ENCODE data around the gene SEMA3A.

SEMA3A gene

DNA sequence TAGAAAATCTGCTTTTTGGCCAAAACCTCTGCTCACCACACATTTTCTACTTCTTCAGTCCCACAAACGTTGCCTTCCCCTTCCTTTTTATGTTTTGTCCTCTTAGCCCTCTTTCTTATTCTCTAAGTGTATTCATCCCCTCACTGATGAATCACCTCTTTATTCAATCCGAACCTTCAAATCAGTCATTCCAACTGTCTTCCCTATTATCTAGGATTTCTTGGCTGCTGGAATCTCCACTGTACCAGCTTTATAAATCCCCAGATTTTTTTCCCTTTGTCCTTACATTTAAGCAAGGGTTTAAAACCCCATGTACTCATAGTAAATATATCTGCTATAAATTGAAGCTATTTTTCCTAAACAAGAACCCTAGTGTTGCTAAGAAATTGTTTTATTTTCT, 176.9 kb downstream of the SEMA3A start:
- no peak for DNase-seq (ENCODE audit: low read depth, low spot score)

DNA sequence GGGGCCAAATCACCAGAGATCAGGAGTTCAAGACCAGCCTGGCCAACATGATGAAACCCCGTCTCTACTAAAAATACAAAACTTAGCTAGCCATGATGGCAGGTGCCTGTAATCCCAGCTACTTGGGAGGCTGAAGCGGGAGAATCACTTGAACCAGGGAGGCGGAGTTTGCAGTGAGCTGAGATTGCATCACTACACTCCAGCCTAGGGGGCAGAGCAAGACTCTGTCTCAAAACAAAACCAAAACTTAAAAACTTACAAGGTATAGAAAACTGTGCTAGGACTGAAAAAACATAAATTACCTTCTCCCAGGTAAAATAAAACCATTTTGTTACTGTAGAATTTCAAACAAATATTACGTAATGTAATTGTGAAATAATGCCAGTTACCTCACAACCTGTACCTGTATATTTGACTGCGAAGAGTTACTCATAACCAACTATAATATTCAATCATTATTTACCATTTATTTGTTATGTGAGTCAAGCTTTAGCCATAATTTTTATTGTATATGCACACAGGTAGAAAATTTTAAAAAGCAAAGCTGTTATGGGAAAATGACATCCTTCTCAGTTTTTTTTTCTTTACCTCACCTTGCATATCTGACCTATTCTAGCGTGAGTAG, 180.9 kb downstream of the SEMA3A start:
- DNase-seq (ENCODE audit: low read depth, low spot score), result no peak

DNA sequence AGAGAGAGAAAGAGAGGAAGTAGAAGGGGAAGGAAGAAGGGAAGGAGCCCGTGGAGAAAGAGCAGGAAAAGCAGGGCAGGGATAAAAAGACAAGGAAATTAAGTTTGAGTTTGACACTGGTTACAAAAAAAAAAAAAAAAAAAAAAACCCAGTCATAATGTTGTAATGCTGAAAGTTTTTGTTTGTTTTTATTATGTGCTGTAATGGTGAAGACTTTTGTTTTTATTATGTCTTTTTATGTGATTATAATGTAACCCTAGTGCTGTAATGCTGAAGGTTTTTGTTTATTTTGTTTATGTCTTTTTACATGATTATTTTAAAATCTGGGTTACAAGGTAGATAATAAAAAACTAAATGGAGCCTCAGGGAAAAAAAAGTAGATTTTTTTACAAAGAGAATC, 184.8 kb downstream of the SEMA3A start:
- no peak for DNase-seq (ENCODE audit: low read depth, low spot score)

DNA sequence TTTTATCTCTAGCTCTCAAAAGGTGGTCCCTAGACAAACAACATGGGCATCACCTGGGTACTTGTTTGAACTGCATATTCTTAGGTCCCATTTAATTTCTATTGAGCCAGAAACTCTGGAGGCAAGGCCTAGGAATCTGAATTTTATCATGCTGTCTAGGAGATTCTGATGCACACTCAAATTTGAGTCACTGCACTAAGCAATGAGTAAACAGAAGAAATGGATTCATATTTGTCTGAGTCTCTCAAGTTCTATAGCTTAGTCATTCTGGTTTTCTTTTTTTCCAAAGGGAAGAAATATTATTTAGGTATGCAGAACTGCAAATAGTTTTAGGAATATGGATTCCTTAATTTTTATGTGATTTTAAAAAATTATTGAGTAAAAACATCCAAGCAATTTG, 185.5 kb downstream of the SEMA3A start:
- no peak for DNase-seq (ENCODE audit: low read depth, low spot score)

DNA sequence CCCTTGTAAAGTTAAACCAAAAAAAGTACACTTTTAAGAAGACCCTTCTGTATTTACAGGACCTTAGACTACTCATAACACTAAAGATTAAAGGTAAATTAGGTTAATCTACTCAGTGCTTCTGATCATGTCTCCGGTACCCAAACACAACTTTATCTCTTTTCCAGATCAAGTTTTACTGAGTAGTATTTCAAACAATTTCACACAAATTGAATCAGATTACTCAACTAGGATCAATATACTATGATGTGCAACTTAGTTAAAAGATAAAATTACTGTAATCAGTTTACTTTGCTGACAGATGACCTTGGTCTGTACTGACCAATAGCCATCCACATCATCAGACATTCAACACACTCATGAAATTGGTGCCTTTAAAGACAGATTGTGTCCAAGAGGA, 191.4 kb downstream of the SEMA3A start:
- DNase-seq (ENCODE audit: low read depth, low spot score), result no peak

DNA sequence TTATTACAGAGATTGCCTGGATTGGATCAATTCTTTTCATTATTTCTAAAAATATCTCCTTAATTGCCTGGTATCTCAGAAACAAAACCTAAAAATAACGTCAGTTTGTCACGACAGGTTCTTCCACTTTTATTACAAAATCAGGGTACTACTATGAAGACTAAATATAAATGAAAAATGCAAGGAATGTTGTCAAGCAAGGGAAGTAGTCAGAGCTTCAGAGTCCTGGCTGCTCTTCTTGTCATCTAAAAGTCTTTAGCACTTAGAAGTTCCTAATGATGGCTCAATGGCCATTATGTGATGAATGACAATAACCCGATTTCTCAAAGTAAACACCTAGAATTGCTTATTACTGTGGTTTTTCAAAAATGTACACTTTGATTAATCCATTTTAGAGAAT, 192.2 kb downstream of the SEMA3A start:
- no peak for DNase-seq (ENCODE audit: low read depth, low spot score)

DNA sequence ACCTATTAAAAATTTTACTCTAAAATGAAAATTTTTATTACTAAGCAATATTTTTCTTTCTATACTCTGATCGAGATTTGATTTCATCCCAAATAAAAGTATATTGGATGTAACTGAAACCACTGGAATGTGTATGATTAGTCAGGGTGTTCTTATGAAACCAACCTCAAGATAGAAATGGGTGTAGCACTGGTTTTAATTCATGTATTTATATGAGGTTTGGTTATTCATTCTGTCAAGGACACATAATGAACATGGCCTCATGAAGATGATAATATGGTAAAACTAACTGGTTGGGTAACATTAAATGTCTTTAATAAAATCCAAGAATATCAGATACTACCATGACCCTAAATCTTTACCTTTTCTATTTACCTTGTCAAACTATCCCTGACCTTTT, 197.7 kb downstream of the SEMA3A start:
- no peak for DNase-seq (ENCODE audit: low read depth, low spot score)

DNA sequence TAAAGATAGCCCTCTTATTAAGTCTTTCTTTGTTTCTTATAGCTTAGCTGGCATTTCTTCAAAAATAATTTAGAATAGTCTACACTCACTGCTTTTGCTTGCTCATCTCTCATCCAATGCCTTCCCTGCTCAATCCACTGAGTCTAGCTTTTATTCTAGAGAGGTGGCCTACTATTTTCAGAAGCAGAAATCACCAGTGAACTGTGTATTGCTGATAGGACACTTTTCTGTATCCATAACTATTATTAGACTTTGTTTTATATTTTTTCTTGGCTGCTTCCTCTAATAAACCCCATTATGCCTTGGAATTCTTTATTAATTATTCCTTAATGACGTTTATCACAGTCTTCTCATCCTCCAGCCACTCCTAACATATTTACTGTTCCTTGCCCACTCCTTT, 206.8 kb downstream of the SEMA3A start:
- DNase-seq (ENCODE audit: low read depth, low spot score), result no peak

DNA sequence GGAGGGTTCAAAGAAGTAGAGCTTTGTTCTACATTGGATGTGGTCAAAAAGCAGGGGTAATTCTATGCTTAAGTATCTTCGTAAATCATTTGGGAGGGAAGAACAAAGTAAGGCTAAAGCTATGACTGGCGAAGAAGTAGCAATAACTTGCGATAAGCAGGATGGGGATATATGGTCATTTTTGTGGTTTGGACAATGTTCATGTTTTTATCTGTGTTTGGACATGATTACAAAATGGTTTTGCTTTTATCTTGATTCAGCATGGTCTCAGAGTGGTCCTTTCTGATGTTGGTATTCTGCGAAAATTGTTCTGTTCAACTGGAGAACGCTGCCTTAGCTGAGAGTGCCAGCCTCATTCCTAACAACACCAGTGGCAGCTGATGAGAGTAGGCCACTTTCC, 208.8 kb downstream of the SEMA3A start:
- no peak for DNase-seq (ENCODE audit: low read depth, low spot score)

DNA sequence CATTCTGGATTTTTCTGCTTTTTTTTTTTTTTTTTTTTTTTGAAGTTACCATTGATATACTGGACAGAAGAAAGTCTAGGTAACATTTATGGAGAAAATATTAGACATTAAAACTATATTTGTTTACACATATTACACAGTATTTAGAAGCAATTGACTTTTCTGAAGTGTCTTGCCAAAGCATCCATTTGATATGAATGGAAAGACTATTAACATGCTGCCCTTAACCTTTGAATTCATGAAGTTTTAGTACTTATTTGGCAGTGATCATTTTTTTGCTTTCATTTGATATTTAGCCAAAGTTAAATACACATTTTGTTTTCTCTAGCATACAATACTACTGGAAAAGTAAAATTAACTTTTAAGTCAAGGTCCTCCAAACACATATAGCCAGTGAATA, 210.0 kb downstream of the SEMA3A start:
- DNase-seq (ENCODE audit: low read depth, low spot score), result no peak

DNA sequence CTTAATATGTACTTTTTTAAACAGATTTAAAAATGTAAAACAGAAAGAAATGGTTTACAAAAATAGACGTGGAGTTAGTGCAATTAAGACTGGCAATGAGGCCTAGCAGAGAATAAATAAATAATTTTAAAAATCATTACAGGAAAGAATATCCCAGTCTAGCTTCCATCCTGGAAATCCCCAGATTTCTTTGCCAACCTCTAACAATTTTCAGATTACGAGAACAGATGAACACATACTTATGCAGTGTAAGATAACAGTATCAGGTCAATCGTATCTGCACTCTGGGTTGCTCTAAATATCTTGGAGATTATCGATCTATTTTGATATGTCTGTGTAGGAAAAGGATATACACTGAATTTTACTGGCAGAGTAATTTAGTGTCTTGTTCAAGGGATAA, 210.5 kb downstream of the SEMA3A start:
- DNase-seq (ENCODE audit: low read depth, low spot score), result no peak

DNA sequence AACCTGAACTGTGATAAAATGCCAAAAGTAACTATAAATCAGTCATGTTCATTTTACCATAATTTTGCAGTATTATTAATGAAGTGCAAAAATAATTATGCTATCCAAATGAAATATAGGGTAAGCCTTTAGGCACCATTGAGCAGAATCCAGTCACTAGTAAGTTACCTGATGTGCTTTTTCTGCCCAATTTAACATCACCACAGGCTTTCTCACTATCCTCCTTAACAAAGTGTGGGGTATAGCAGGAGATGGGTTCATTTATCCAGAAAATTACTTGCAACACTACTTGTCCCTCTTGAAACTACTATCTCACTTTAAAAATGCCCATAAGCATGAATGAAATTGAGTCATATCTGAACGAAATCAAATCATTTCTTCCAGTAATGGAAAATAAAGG, 211.0 kb downstream of the SEMA3A start:
- DNase-seq (ENCODE audit: low read depth, low spot score), result no peak

DNA sequence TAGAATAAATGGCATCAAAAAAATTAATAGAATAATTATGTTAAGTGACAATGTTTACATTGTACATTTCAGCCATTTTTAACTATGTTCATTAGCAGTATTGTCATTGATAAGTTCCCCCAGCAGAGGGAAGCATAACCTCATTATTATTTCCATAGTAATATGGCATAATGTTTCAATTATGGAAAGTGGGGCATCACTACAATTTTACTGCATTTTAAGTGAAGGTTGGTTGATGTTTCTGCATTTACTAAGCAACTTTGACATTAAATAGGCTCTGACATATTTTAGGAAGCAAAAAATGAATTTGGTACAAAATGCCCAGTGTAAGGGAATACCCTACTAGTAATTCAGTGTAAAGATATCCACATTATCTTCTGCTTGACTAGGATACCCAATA, 218.3 kb downstream of the SEMA3A start:
- peak; percentile 10 for DNase-seq (ENCODE audit: low read depth, low spot score)

DNA sequence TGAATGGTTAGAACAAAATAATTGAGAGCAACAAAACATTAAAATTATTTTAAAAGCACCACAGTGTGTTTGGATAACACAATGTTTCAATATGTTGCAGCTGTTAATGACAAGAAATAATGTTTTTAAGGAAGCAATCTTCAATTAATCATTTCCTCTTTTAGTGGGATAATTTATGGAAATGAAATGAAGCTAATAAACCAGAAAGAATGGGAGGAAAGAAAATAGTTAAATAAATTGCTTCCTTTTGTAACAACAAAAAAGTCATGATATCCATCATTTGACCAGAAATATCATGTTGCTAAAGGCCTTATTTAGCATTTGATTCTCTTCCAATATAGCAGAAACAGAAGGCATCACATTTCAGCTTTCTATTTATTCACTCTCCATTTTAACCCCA, 224.5 kb downstream of the SEMA3A start:
- DNase-seq (ENCODE audit: low read depth, low spot score), result no peak

DNA sequence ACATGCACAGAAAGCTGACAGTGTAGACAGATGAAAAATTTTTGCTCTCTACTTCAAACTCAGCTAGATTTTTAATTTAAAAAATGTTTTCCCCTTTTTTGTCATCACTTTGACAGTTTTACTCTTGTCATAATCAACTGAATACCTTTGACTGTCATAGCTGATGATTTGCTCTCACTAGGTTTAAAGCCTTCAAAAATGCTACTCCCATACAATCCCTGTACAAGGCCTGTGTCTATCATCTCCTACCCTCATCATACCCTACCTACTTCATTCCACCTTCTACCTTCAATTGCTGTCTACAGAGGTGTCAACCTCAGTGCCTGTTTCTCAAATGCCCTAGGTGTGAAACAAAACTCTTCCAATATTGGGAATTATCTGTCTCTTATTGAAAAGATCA, 230.3 kb downstream of the SEMA3A start:
- DNase-seq (ENCODE audit: low read depth, low spot score), result no peak

DNA sequence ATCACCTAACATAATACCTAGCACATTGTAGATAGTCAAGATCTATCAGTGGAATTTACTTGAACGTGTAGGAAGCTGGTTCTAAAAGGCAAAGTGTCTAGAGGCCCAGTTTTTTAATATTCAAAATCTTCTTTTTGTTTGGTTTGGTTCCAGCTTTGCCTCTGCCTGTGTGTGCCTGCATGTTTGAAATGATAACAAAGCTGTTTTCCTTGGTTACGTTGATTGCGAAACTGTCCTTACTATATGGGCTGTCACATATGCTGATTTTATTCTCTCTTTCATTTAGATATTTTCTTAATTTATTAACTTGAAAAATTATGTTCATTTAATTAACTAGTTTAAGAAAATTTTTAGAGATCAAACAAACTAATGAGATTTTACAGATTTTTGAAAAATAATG, 237.3 kb downstream of the SEMA3A start:
- DNase-seq (ENCODE audit: low read depth, low spot score), result peak; percentile 17

DNA sequence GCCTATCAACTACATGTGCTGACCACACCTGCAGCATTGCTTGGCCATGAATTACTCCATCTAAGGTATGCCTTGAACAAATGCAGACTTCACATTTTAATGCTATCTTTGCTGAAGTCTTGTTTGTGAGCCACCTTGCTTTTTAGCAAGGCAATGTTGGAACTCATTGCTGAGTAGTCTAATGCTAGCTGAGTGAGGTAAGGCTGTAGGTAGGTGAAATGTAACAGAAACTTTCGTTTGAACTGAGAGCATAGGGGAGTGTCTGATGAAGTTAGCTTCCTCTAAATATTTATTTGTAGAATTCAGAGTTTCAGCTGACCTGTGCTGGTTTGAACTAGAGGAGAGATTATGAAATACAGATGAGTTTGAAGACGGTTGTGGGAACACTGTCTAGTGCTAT, 238.5 kb downstream of the SEMA3A start:
- DNase-seq (ENCODE audit: low read depth, low spot score), result no peak

DNA sequence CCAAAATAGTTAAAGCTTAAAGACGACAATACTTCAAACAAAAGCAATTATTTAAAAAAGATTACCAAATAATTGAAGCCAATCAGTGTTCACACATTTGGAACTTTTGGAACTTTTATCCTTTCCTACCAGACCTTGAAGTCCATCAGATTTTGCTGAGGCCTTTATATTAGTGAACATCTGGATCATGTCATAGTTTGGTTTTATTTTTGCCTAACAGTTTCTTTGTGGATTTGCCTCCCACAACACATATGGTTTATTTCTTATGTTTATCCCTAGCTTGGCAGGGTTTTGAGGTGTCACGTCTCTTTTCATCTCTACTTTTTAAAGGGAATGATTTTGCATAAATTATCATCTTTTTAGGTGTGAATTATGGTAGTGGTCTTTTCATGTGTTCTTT, 242.4 kb downstream of the SEMA3A start:
- DNase-seq (ENCODE audit: low read depth, low spot score), result no peak

DNA sequence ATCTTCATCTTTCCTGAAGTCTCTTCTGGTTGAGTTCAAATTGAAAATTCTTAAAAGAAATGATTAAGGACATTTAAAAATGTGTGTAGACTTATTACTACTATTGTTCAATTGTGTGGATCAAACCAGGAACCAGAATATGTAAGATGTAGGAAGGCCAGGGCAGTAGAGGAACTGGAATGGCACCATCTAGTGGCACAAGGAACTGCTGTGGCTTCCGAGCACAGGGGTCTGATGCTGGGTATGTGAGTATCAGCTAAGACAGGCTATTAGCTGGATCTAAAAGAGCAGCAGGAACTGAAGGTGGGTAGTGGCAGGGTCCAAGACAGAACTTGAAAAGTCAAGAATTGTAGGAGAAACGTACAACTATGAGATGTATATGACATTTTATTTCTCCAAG, 247.3 kb downstream of the SEMA3A start:
- DNase-seq (ENCODE audit: low read depth, low spot score), result no peak

DNA sequence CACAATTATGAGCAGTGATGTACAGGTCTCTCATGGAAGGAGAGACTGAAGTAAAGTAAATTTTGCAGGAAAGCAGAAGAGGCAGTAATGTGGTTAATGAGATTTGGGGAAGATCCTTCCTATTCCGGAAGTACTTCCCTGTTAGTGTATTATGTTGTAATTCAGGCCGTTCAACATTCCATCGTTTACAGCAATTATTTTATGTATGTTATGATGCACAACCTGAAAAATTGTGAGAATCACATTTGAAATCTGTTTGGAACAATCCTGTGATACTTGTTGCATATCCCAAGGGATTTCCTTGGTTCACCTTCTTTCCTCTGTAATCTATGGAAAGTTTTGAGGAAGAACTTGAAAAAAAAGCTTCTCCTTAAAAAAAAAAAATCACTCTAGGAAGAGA, 247.8 kb downstream of the SEMA3A start:
- no peak for DNase-seq (ENCODE audit: low read depth, low spot score)

DNA sequence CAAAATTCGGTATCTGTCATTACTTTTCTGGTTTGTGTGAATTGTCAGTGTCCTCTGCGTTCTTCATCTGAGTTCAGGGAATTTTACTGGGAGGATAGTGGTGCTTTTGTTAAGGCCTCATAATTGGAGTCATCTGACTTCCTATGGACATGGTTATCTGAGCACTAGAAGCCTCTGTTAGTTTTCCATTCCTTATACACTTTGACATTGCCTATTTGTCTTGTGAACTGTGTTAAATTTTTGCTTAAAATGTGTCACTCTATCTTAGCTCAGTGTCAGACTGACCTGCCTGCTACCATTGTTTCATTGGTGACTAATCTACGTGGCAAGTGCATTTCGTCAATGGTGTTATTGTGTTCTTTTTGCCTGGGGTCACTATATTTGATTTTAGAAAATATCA, 253.3 kb downstream of the SEMA3A start:
- no peak for DNase-seq (ENCODE audit: low read depth, low spot score)

DNA sequence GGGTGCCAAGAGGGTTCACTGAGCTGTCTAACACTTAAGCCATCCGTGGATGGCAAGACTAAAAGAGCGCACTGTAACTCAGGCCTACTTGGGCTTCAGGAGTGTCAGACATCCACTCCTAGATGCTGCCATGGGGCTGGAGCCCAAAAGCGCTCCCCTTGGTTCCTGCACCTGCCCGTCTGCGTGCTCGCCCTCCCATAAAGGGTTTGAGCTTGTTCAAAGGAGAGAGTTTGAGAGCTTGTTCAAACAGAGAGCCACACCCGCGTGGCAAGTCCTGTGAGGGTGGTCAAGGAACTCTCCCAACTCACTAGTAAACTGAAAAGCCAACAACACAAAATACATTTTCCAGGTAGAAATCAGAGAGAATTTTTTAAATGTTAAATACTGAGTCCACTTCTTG, 256.7 kb downstream of the SEMA3A start:
- no peak for DNase-seq (ENCODE audit: low read depth, low spot score)

DNA sequence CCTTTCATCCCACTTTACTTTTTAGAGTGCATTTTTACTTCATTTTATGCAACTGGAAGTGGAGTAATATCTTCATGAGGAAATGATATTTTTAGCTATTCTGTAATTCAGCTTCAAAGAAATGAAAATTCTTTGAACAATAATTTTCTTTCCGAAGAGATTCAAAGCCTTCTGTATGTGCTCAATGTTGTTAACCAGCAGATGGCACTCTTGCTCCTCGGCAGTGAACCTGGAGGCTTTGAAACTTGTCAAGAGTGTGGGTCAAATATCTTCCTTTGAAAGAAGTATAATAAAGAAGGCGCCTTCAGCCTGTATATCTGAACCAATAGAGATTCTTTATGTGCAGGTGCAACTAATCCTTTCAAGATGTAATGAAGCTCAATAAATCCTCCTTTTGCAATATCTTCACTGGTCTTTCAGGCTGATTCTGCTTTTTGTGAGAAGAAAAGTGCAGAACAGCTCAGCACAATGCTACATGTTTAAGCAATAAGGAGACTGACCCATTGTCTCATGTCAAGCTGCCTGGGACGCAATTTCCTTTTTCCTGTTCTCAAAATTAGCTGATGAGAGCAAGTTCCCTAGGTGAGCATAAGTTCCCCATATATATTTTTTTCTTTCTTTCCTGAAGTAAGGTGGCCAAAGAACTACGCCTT, 258.4 kb downstream of the SEMA3A start:
- peak; percentile 66 for DNase-seq (ENCODE audit: low read depth, low spot score)
